Astrocyte of the cerebellum (primary cell): Measurements from ENCODE around the gene EYS.

Source experiments
- DNase-seq: peaks from one replicate; pipeline ENCODE4 v3.0.0-alpha.2; 2011; ENCODE audit warnings: low read depth
- H3K4me3 ChIP-seq: 2 replicates; pipeline ENCODE4 v1.5.1; 2011; ENCODE audit warnings: mild to moderate bottlenecking, low read depth, low read length, moderate library complexity
- CTCF ChIP-seq: IDR thresholded peaks from 2 replicates; pipeline ENCODE4 v1.5.1; 2012; ENCODE audit warnings: low read length, low read depth, moderate library complexity, mild to moderate bottlenecking; ENCODE audit errors: missing control alignments
- in situ Hi-C: cut with HindIII; loops from 2 replicates; pipeline ENCODE4 v1.10.0; 2017; ENCODE audit warnings: low sequenced_read_pairs

Gene EYS

GRCh38 chr6:65557224-65557623, 149.8 kb downstream of the EYS start:
- no peak overlapping the region for H3K4me3 ChIP-seq
- TF ChIP-seq CTCF: no peak
- in situ Hi-C loops: no loop called here
- DNase-seq: no peak

- no peak overlapping the region for H3K4me3 ChIP-seq
- in situ Hi-C loops: no loop called here
- no peak for TF ChIP-seq CTCF
- no peak for DNase-seq
Measured at GRCh38 chr6:65546894-65547293, 160.1 kb downstream of the EYS start.

- no peak overlapping the region for H3K4me3 ChIP-seq
- TF ChIP-seq CTCF: no peak
- DNase-seq: no peak
- in situ Hi-C loops: no loop called here
Measured at GRCh38 chr6:65545920-65546319, 161.1 kb downstream of the EYS start.

GRCh38 chr6:65538644-65539043, 168.4 kb downstream of the EYS start:
- H3K4me3 ChIP-seq: no peak overlapping the region
- in situ Hi-C loops: no loop called here
- no peak for TF ChIP-seq CTCF
- no peak for DNase-seq

- in situ Hi-C loops: no loop called here
- no peak for TF ChIP-seq CTCF
- DNase-seq: no peak
- H3K4me3 ChIP-seq: no peak overlapping the region
Measured at GRCh38 chr6:65537600-65537999, 169.4 kb downstream of the EYS start.

GRCh38 chr6:65531533-65531932, 175.5 kb downstream of the EYS start:
- no peak overlapping the region for H3K4me3 ChIP-seq
- in situ Hi-C loops: no loop called here
- no peak for DNase-seq
- no peak for TF ChIP-seq CTCF

- TF ChIP-seq CTCF: no peak
- H3K4me3 ChIP-seq: no peak overlapping the region
- in situ Hi-C loops: no loop called here
- DNase-seq: no peak
Measured at GRCh38 chr6:65524232-65524631, 182.8 kb downstream of the EYS start.
